HepG2 (cell line): ENCODE measurements around the gene HNRNPC. TPM values are rescaled to one million over a fixed set of nuclear protein-coding genes. Genes with fewer than 3 reads are reported as not detected.

Experiments
- ATAC-seq: fragments of 200-7000 bp; cut with Tn5 transposase; 3 replicates; pipeline ENCODE4 v1.9.1; 2020; ENCODE audit warnings: mild to moderate bottlenecking, moderate library complexity
- BruUV-seq: library from RNA; stranded (reverse); fragments of 400-500 nt; replicated peaks from 2 replicates; lab custom pipeline; 2021; lab: Mats Ljungman, UMichigan
- CTCF ChIA-PET: fragments of 300-600 bp; formaldehyde crosslinking; extraction: SDS; loops from one replicate; lab custom pipeline; 2021; ENCODE audit warnings: low total read pairs, inconsistent platforms, low intra/inter-chr PET ratio; lab: Yijun Ruan, JAX
- POLR2A ChIA-PET: fragments of 350-600 bp; sonication (Branson Sonifier 250); formaldehyde crosslinking; loops from one replicate; lab custom pipeline; 2020; ENCODE audit warnings: antibody characterized with exemption, inconsistent platforms; lab: Yijun Ruan, JAX
- DNase-seq: peaks from one replicate; pipeline ENCODE4 v3.0.0-alpha.2; 2015; ENCODE audit warnings: low spot score
- FAIRE-seq: peaks from 3 replicates; lab custom pipeline; 2011; peaks lifted over from hg19 to GRCh38; lab: Jason Lieb, UNC
- H2AFZ ChIP-seq: one replicate; pipeline ENCODE4 v1.6.1; 2011; ENCODE audit warnings: low read length, inconsistent platforms
- H3K27ac ChIP-seq: fragments of 300-600 bp; 3 replicates; pipeline ENCODE4 v1.8.0; 2011; ENCODE audit warnings: mixed run types, mild to moderate bottlenecking, mixed read lengths, low read length, inconsistent platforms; ENCODE audit not compliant: insufficient read depth; ENCODE audit errors: extremely low read length
- H3K27me3 ChIP-seq, 2 experiments: fragments of 200-600 bp in 1 of 2; 2 replicates in 1 of 2; 3 replicates in 1 of 2; pipeline versions ENCODE4 v1.6.0 to v1.8.0; 2011; ENCODE audit warnings: low read length in 2 of 2, mild to moderate bottlenecking in 2 of 2, moderate library complexity in 2 of 2, inconsistent platforms in 1 of 2; ENCODE audit not compliant: insufficient read depth in 2 of 2, control insufficient read depth in 1 of 2
- H3K36me3 ChIP-seq, 2 experiments: fragments of 200-600 bp in 1 of 2; replicated peaks in 1 of 2; 2 replicates in 1 of 2; 3 replicates in 1 of 2; pipeline versions ENCODE4 v1.5.1 to v1.8.0; 2011; ENCODE audit warnings: low read length in 2 of 2, inconsistent platforms in 1 of 2; ENCODE audit not compliant: insufficient read depth in 2 of 2, control insufficient read depth in 1 of 2
- H3K4me1 ChIP-seq: 2 replicates; pipeline ENCODE4 v1.5.1; 2012; ENCODE audit warnings: low read length, inconsistent platforms; ENCODE audit not compliant: insufficient read depth
- H3K4me2 ChIP-seq: 2 replicates; pipeline ENCODE4 v1.6.0; 2011; ENCODE audit warnings: low read depth, low read length, inconsistent platforms
- H3K4me3 ChIP-seq, 3 experiments: fragments of 200-600 bp in 1 of 3; sonication (generic), shearing (Covaris generic) in 1 of 3; replicated peaks in 1 of 3; 2 replicates each; pipeline ENCODE4 v1.5.1; 2011 to 2016; ENCODE audit warnings: low read length in 3 of 3, inconsistent platforms in 2 of 3, low read depth in 2 of 3, mild to moderate bottlenecking in 2 of 3, control low read depth in 1 of 3, mixed read lengths in 1 of 3; ENCODE audit not compliant: insufficient read depth in 1 of 3
- H3K79me2 ChIP-seq: one replicate; pipeline ENCODE4 v1.6.1; 2011; ENCODE audit warnings: low read length, inconsistent platforms; ENCODE audit not compliant: insufficient read depth
- H3K9ac ChIP-seq: 2 replicates; pipeline ENCODE4 v1.6.0; 2011; ENCODE audit warnings: mild to moderate bottlenecking, low read depth, low read length, inconsistent platforms; ENCODE audit not compliant: insufficient read depth
- H3K9me3 ChIP-seq: 2 replicates; pipeline ENCODE4 v1.5.1; 2012; ENCODE audit warnings: mild to moderate bottlenecking, low read length
- H4K20me1 ChIP-seq: 2 replicates; pipeline ENCODE4 v1.6.0; 2011; ENCODE audit warnings: inconsistent platforms, mild to moderate bottlenecking, low read length, moderate library complexity; ENCODE audit not compliant: insufficient read depth
- CHD4 ChIP-seq: fragments of 200-600 bp; sonication (generic); IDR thresholded peaks from 2 replicates; pipeline ENCODE4 v1.7.0; 2017; ENCODE audit warnings: mild to moderate bottlenecking, low read length, borderline replicate concordance
- DNMT1 ChIP-seq: sonication (generic); formaldehyde crosslinking; IDR thresholded peaks from 2 replicates; pipeline ENCODE4 v1.5.1; 2020; ENCODE audit warnings: mild to moderate bottlenecking, missing genetic modification reagents
- FIP1L1 ChIP-seq: fragments of 200-400 bp; formaldehyde crosslinking; IDR thresholded peaks from 2 replicates; pipeline ENCODE4 v1.6.1; 2018; ENCODE audit warnings: low read depth, mild to moderate bottlenecking, low read length, moderate library complexity, borderline replicate concordance; ENCODE audit not compliant: insufficient read depth
- FOXM1 ChIP-seq: sonication (generic); formaldehyde crosslinking; IDR thresholded peaks from 2 replicates; pipeline ENCODE4 v1.5.0; 2020; ENCODE audit warnings: missing genetic modification reagents
- HOXA7 ChIP-seq: sonication (generic); formaldehyde crosslinking; IDR thresholded peaks from 2 replicates; pipeline ENCODE4 v1.8.1; 2022; ENCODE audit warnings: mild to moderate bottlenecking, missing genetic modification reagents, moderate library complexity
- LRRFIP1 ChIP-seq: sonication (generic); formaldehyde crosslinking; conservative IDR thresholded peaks from 2 replicates; pipeline ENCODE4 v1.4.0; 2020; ENCODE audit warnings: missing genetic modification reagents
- NFKBIZ ChIP-seq: IDR thresholded peaks from 2 replicates; pipeline ENCODE4 v1.6.1; 2018; ENCODE audit warnings: missing genetic modification reagents, missing compliant biosample characterization
- PBX2 ChIP-seq: IDR thresholded peaks from 2 replicates; pipeline ENCODE4 v1.6.1; 2016; ENCODE audit warnings: control low read depth
- POGK ChIP-seq: sonication (generic); formaldehyde crosslinking; conservative IDR thresholded peaks from 2 replicates; pipeline ENCODE4 v1.8.0; 2022; ENCODE audit warnings: mild to moderate bottlenecking, moderate library complexity, missing genetic modification reagents
- RNF2 ChIP-seq: fragments of 450-650 bp; conservative IDR thresholded peaks from 2 replicates; pipeline ENCODE4 v1.6.1; 2016; ENCODE audit warnings: low read depth
- ZBTB34 ChIP-seq: sonication (generic); formaldehyde crosslinking; IDR thresholded peaks from 2 replicates; pipeline ENCODE4 v1.8.0; 2022; ENCODE audit warnings: mild to moderate bottlenecking, missing genetic modification reagents
- ZNF556 ChIP-seq: sonication (generic); formaldehyde crosslinking; IDR thresholded peaks from 2 replicates; pipeline ENCODE4 v1.4.0; 2020; ENCODE audit warnings: mild to moderate bottlenecking, missing genetic modification reagents, borderline replicate concordance
- ZNF761 ChIP-seq: sonication (generic); formaldehyde crosslinking; conservative IDR thresholded peaks from 2 replicates; pipeline ENCODE4 v1.4.0; 2020; ENCODE audit warnings: mild to moderate bottlenecking, missing genetic modification reagents
- ZNF768 ChIP-seq: sonication (generic); formaldehyde crosslinking; IDR thresholded peaks from 2 replicates; pipeline ENCODE4 v1.4.0; 2020; ENCODE audit warnings: missing genetic modification reagents
- WGBS: methylation state at CpG from one replicate; pipeline ENCODE4 v1.1.6; 2017; ENCODE audit warnings: low lambda C conversion rate; 5-methylcytosine and 5-hydroxymethylcytosine counted together
- in situ Hi-C: cut with HindIII; loops from 2 replicates; pipeline ENCODE4 v1.10.0; 2017; ENCODE audit warnings: low pct_unique_long_range_greater_than_20kb; ENCODE audit not compliant: extremely low pct_ligation_motif_present
- intact Hi-C: fragments of 100-400 bp; cut with micrococcal nuclease; formaldehyde crosslinking; loops from one replicate; pipeline ENCODE4 v1.10.0; 2022; ENCODE audit not compliant: unreplicated experiment
- polyA plus RNA-seq, 8 experiments: library from polyadenylated mRNA; depleted of rRNA in 3 of 8; stranded (reverse) in 7 of 8; unstranded in 1 of 8; fragments of >200 nt; fragmentation: Illumina TruSeq in 4 of 8; extraction: Trizol in 4 of 8; gene quantifications; 2 replicates each; pipeline versions ENCODE4 v1.2.1 to v1.2.3, GENCODE V29; 2011 to 2016; ENCODE audit warnings: low read depth in 4 of 8, missing spikeins in 1 of 8, mixed read lengths in 1 of 8; ENCODE audit not compliant: insufficient read depth in 1 of 8
- total RNA-seq, 5 experiments: library from RNA; depleted of rRNA; stranded (reverse); fragments of >200 nt; fragmentation: Illumina TruSeq; extraction: Trizol; gene quantifications; 2 replicates each; pipeline ENCODE4 v1.2.3, GENCODE V29; 2016; ENCODE audit warnings: low read depth in 1 of 5

HNRNPC gene
- total and polyA plus RNA-seq, 2 of the 13 experiments (the other 11 are each of a cell fraction or from before 2014, with no cell fraction given) = 628 to 1,099 TPM

GRCh38 chr14:21162081-21162480, 107.2 kb downstream of the HNRNPC start:
- Histone ChIP-seq H3K36me3 (no peaks in the 10 kb centered on the region), H3K4me2 (no peak overlapping the region), H3K4me1 (no peaks in the 10 kb centered on the region), H3K79me2 (no peaks in the 10 kb centered on the region), H3K27ac (no peak overlapping the region), H3K27me3 (peaks cover 2 to 24% of the 10 kb centered on the region in 2 experiments; a peak in 4 of 5 replicates), H4K20me1 (no peaks in the 10 kb centered on the region), H3K9me3 (no peaks in the 10 kb centered on the region), H2AFZ (no peak overlapping the region), H3K9ac (no peak overlapping the region), H3K4me3 (no peak overlapping the region)
- no peak for DNase-seq
- no peak for ATAC-seq
- CTCF ChIA-PET = no interaction called here
- intact Hi-C loops = no loop called here
- POLR2A ChIA-PET = no interaction called here
- in situ Hi-C loops = no loop called here
- no TSS peak for BruUV-seq
- FAIRE-seq = no peak
- 19% methylated on average over 5 of the region's 5 CpGs for WGBS
- TF ChIP-seq ZBTB34 (CRISPR knock-in tag) = no peak
- TF ChIP-seq RNF2 = no peak
- no peak for TF ChIP-seq ZNF556 (CRISPR knock-in tag)
- no peak for TF ChIP-seq POGK (CRISPR knock-in tag)
- no peak for TF ChIP-seq ZNF768 (CRISPR knock-in tag)
- TF ChIP-seq DNMT1 = no peak
- no peak for TF ChIP-seq CHD4
- no peak for TF ChIP-seq LRRFIP1 (CRISPR knock-in tag)
- TF ChIP-seq FOXM1 (CRISPR knock-in tag) = no peak
- TF ChIP-seq FIP1L1 = no peak
- TF ChIP-seq ZNF761 (CRISPR knock-in tag) = no peak
- no peak for TF ChIP-seq NFKBIZ (CRISPR knock-in tag)
- no peak for TF ChIP-seq PBX2 (CRISPR knock-in tag)
- TF ChIP-seq HOXA7 = no peak
